GM23338 (cell line): ENCODE measurements around the gene TCEANC. TPM values are rescaled to one million over a fixed set of nuclear protein-coding genes. Genes with fewer than 3 reads are reported as not detected.
"Not testable (repeated sequence)": the region's sequence is repeated elsewhere in the genome, so short reads cannot be mapped to it uniquely, and the experiment has no call there.

ENCODE experiments used
- ATAC-seq: fragments of 200-7000 bp; cut with Tn5 transposase; 3 replicates; pipeline ENCODE4 v1.9.1; 2020
- DNase-seq: peaks from one replicate; pipeline ENCODE4 v3.0.0-alpha.2; 2015; ENCODE audit warnings: low spot score
- H2AFZ ChIP-seq: fragments of 200-600 bp; sonication (generic); 2 replicates; pipeline ENCODE4 v1.8.0; 2016; ENCODE audit warnings: antibody characterized with exemption, mild to moderate bottlenecking, moderate library complexity
- H3F3A ChIP-seq: fragments of 200-600 bp; sonication (generic); replicated peaks from 2 replicates; pipeline ENCODE4 v1.8.0; 2017; ENCODE audit warnings: antibody characterized with exemption, mixed run types, low read depth
- H3K27ac ChIP-seq: fragments of 200-600 bp; sonication (generic); 2 replicates; pipeline ENCODE4 v1.6.1; 2016; ENCODE audit warnings: low read depth
- H3K27me3 ChIP-seq: fragments of 200-600 bp; sonication (generic); 2 replicates; pipeline ENCODE4 v1.8.0; 2016; ENCODE audit warnings: mild to moderate bottlenecking, mixed run types, moderate library complexity; ENCODE audit not compliant: insufficient read depth
- H3K36me3 ChIP-seq: fragments of 200-600 bp; sonication (generic); 2 replicates; pipeline ENCODE4 v1.8.0; 2016; ENCODE audit warnings: mild to moderate bottlenecking; ENCODE audit not compliant: insufficient read depth
- H3K4me1 ChIP-seq: fragments of 200-600 bp; sonication (generic); 2 replicates; pipeline ENCODE4 v1.8.0; 2016; ENCODE audit warnings: mild to moderate bottlenecking, moderate library complexity; ENCODE audit not compliant: insufficient read depth
- H3K4me2 ChIP-seq: fragments of 200-600 bp; sonication (generic); 2 replicates; pipeline ENCODE4 v1.7.1; 2017; ENCODE audit warnings: mixed run types
- H3K4me3 ChIP-seq: fragments of 200-600 bp; sonication (generic); 2 replicates; pipeline ENCODE4 v1.6.1; 2016; ENCODE audit warnings: mixed run types
- H3K79me2 ChIP-seq: fragments of 200-600 bp; sonication (generic); replicated peaks from 2 replicates; pipeline ENCODE4 v1.8.0; 2017; ENCODE audit warnings: mild to moderate bottlenecking; ENCODE audit not compliant: insufficient read depth
- H3K9me2 ChIP-seq: fragments of 200-600 bp; sonication (generic); 2 replicates; pipeline ENCODE4 v1.8.0; 2017; ENCODE audit not compliant: insufficient read depth
- H4K20me1 ChIP-seq: fragments of 200-600 bp; sonication (generic); replicated peaks from 2 replicates; pipeline ENCODE4 v1.8.0; 2017; ENCODE audit warnings: mild to moderate bottlenecking; ENCODE audit not compliant: insufficient read depth
- H3K27ac Mint-ChIP-seq: 2 replicates; pipeline ENCODE4 v1.8.0; 2020; ENCODE audit warnings: inconsistent platforms, mild to moderate bottlenecking, moderate library complexity, mixed read lengths
- H3K27me3 Mint-ChIP-seq: 3 replicates; pipeline ENCODE4 v1.8.0; 2022; ENCODE audit warnings: low read depth, mild to moderate bottlenecking, moderate library complexity, mixed read lengths, inconsistent platforms; ENCODE audit not compliant: insufficient read depth, poor library complexity
- H3K36me3 Mint-ChIP-seq: 3 replicates; pipeline ENCODE4 v1.8.0; 2021; ENCODE audit warnings: low read depth, mild to moderate bottlenecking, inconsistent platforms, moderate library complexity, mixed read lengths
- H3K4me1 Mint-ChIP-seq: 3 replicates; pipeline ENCODE4 v1.8.0; 2020; ENCODE audit warnings: mild to moderate bottlenecking, inconsistent platforms, mixed read lengths
- H3K4me3 Mint-ChIP-seq: 3 replicates; pipeline ENCODE4 v1.8.0; 2021; ENCODE audit warnings: moderate library complexity, mild to moderate bottlenecking, inconsistent platforms, mixed read lengths
- H3K9me3 Mint-ChIP-seq: 3 replicates; pipeline ENCODE4 v1.8.0; 2020; ENCODE audit warnings: moderate library complexity, mild to moderate bottlenecking, inconsistent platforms, mixed read lengths
- CREB1 ChIP-seq: fragments of 250-450 bp; sonication (Bioruptor Pico); IDR thresholded peaks from 2 replicates; pipeline ENCODE4 v1.5.0; 2020; ENCODE audit warnings: low read depth, mild to moderate bottlenecking, moderate library complexity
- CTCF ChIP-seq, 2 experiments: fragments of 200-600 bp in 1 of 2; sonication (generic) in 1 of 2; conservative IDR thresholded peaks; 2 replicates each; pipeline versions ENCODE4 v1.5.1 to v1.6.1; 2016 to 2017; ENCODE audit warnings: antibody characterized with exemption in 2 of 2, low read depth in 2 of 2, mild to moderate bottlenecking in 2 of 2, moderate library complexity in 1 of 2
- ETS1 ChIP-seq: IDR thresholded peaks from 2 replicates; pipeline ENCODE4 v1.6.1; 2016; ENCODE audit warnings: antibody characterized with exemption
- EZH2 ChIP-seq: fragments of 200-600 bp; sonication (generic); IDR thresholded peaks from one replicate; pipeline ENCODE4 v1.8.0; 2017; ENCODE audit warnings: antibody characterized with exemption, mild to moderate bottlenecking, low read depth; ENCODE audit not compliant: unreplicated experiment
- EZH2phosphoT487 ChIP-seq: fragments of 200-600 bp; sonication (generic); IDR thresholded peaks from one replicate; pipeline ENCODE4 v1.8.1; 2018; ENCODE audit warnings: antibody characterized with exemption; ENCODE audit not compliant: unreplicated experiment
- JUNB ChIP-seq: IDR thresholded peaks from one replicate; pipeline ENCODE4 v1.6.1; 2016; ENCODE audit warnings: antibody characterized with exemption; ENCODE audit not compliant: unreplicated experiment
- NANOG ChIP-seq: IDR thresholded peaks from 2 replicates; pipeline ENCODE4 v1.6.1; 2016; ENCODE audit warnings: antibody characterized with exemption, borderline replicate concordance
- POLR2AphosphoS5 ChIP-seq: IDR thresholded peaks from 2 replicates; pipeline ENCODE4 v1.6.1; 2016; ENCODE audit warnings: antibody characterized with exemption, low read depth
- REST ChIP-seq: IDR thresholded peaks from one replicate; pipeline ENCODE4 v1.6.1; 2018; ENCODE audit warnings: antibody characterized with exemption; ENCODE audit not compliant: unreplicated experiment
- ZNF114 ChIP-seq: fragments of 250-450 bp; sonication (Bioruptor Pico); IDR thresholded peaks from 2 replicates; pipeline ENCODE4 v1.5.0; 2020; ENCODE audit warnings: mild to moderate bottlenecking, moderate library complexity
- polyA plus RNA-seq: library from polyadenylated mRNA; unstranded; fragments of >200 nt; fragmentation: Nextera tagmentation; extraction: Ambion mirVana; gene quantifications from 2 replicates; pipeline ENCODE4 v1.2.1, GENCODE V29; 2016
- total RNA-seq: library from RNA; depleted of rRNA; stranded (reverse); fragments of >200 nt; shearing (Covaris generic); gene quantifications from 2 replicates; pipeline ENCODE4 v1.2.3, GENCODE V29; 2014

The TCEANC gene
- total and polyA plus RNA-seq, 2 experiments from 2014 or later, result 1.2 to 2.5 TPM

GRCh38 chrX:13638826-13639225 is 14.1 kb upstream of the TCEANC start:
- ATAC-seq (no peak), DNase-seq (no peak)
- Histone ChIP-seq H3K4me2 (no peak overlapping the region), H3K9me2 (no peaks in the 10 kb centered on the region), H3F3A (no peaks in the 10 kb centered on the region), H2AFZ (no peak overlapping the region), H4K20me1 (no peaks in the 10 kb centered on the region), H3K27me3 (no peaks in the 10 kb centered on the region), H3K79me2 (no peaks in the 10 kb centered on the region), H3K36me3 (no peaks in the 10 kb centered on the region), H3K27ac (no peak overlapping the region), H3K4me1 (no peaks in the 10 kb centered on the region), H3K4me3 (no peak overlapping the region)
- peaks cover 11% of the 10 kb centered on the region; the same call in 2 of the 3 replicates for H3K36me3 Mint-ChIP-seq
- TF ChIP-seq EZH2, result no peak
- TF ChIP-seq POLR2AphosphoS5, result no peak
- TF ChIP-seq NANOG, result no peak
- peaks cover 23% of the 10 kb centered on the region for H3K9me3 Mint-ChIP-seq
- H3K27ac Mint-ChIP-seq, result no peak overlapping the region
- no peak overlapping the region for H3K4me3 Mint-ChIP-seq
- H3K27me3 Mint-ChIP-seq, result peaks cover 1% of the 10 kb centered on the region
- no peaks in the 10 kb centered on the region for H3K4me1 Mint-ChIP-seq

- not testable (repeated sequence) for H3F3A ChIP-seq, H3K27me3 Mint-ChIP-seq, H3K27ac ChIP-seq, H2AFZ ChIP-seq, H3K4me2 ChIP-seq, H3K79me2 ChIP-seq, DNase-seq, H3K4me3 ChIP-seq, H3K36me3 Mint-ChIP-seq, H3K4me1 Mint-ChIP-seq, ATAC-seq, H3K36me3 ChIP-seq, H3K4me1 ChIP-seq, H3K9me2 ChIP-seq, H3K4me3 Mint-ChIP-seq, H3K27me3 ChIP-seq, H3K27ac Mint-ChIP-seq, H4K20me1 ChIP-seq
- H3K9me3 Mint-ChIP-seq, result peaks cover 11% of the 10 kb centered on the region
Observed at GRCh38 chrX:13641684-13642083, 11.3 kb upstream of the TCEANC start.

- Mint-ChIP-seq H3K9me3 (no peaks in the 10 kb centered on the region), H3K4me1 (peaks cover 8% of the 10 kb centered on the region; the same call in 2 of the 3 replicates), H3K27ac (peak overlapping the region; percentile 79), H3K36me3 (no peaks in the 10 kb centered on the region), H3K27me3 (no peaks in the 10 kb centered on the region), H3K4me3 (no peak overlapping the region)
- Histone ChIP-seq H3K4me1 (no peaks in the 10 kb centered on the region), H3K27me3 (no peaks in the 10 kb centered on the region), H3K4me2 (no peak overlapping the region), H3K27ac (0 out of 2 replicates have a peak overlapping the region, but pooled peaks have one; percentile 55), H3K36me3 (no peaks in the 10 kb centered on the region), H3K79me2 (no peaks in the 10 kb centered on the region), H3K9me2 (no peaks in the 10 kb centered on the region), H3K4me3 (no peak overlapping the region), H2AFZ (peak overlapping the region; percentile 69), H4K20me1 (no peaks in the 10 kb centered on the region), H3F3A (no peaks in the 10 kb centered on the region)
- ATAC-seq, result no peak; the same call in 2 of the 3 replicates
- no peak for DNase-seq
- TF ChIP-seq NANOG, result no peak
- TF ChIP-seq ETS1, result no peak
- no peak for TF ChIP-seq CTCF (conservative IDR thresholded peaks at IDR 0.05; ENCODE audit: low read depth in 2 of 2)
- no peak for TF ChIP-seq EZH2phosphoT487
- TF ChIP-seq EZH2, result no peak
- TF ChIP-seq JUNB, result no peak
- TF ChIP-seq REST, result no peak
- no peak for TF ChIP-seq CREB1 (CRISPR knock-in tag)
- TF ChIP-seq POLR2AphosphoS5, result no peak
- no peak for TF ChIP-seq ZNF114 (CRISPR knock-in tag)
Observed at GRCh38 chrX:13645464-13646153, 7.3 kb upstream of the TCEANC start.
